Uterus (tissue), 4 donors: Measurements from ENCODE around the gene GNB5. TPM values are rescaled to one million over a fixed set of nuclear protein-coding genes. Genes with fewer than 3 reads are reported as not detected.

Source experiments
- DNase-seq, 2 donors: peaks; one replicate each; pipeline ENCODE4 v3.0.0-alpha.2; 2019 to 2020
- H3K27ac ChIP-seq, 2 donors: fragments of 200-600 bp; sonication (generic); 1 replicate in 1 of 2; 2 replicates in 1 of 2; pipeline ENCODE4 v1.5.1; 2016 to 2018
- H3K27me3 ChIP-seq, 2 donors: fragments of 200-600 bp; sonication (generic); one replicate each; pipeline ENCODE4 v1.5.1; 2018 to 2019; ENCODE audit warnings: control low read depth in 1 of 2
- H3K36me3 ChIP-seq, 2 donors: fragments of 200-600 bp; sonication (generic); one replicate each; pipeline ENCODE4 v1.5.1; 2019; ENCODE audit warnings: control low read depth in 1 of 2
- H3K4me1 ChIP-seq, 2 donors: fragments of 200-600 bp; sonication (generic); one replicate each; pipeline ENCODE4 v1.5.1; 2018 to 2019; ENCODE audit warnings: control low read depth in 1 of 2
- H3K4me3 ChIP-seq, 2 donors: fragments of 200-600 bp; sonication (generic); 1 replicate in 1 of 2; 2 replicates in 1 of 2; pipeline ENCODE4 v1.5.1; 2018 to 2019; ENCODE audit warnings: mild to moderate bottlenecking in 1 of 2
- H3K9me3 ChIP-seq, 2 donors: fragments of 200-600 bp; sonication (generic); one replicate each; pipeline ENCODE4 v1.5.1; 2019; ENCODE audit warnings: control low read depth in 1 of 2
- CTCF ChIP-seq, 4 experiments: fragments of 200-600 bp in 2 of 4; fragments of 450-650 bp in 2 of 4; sonication (generic) in 2 of 4; IDR thresholded peaks; one replicate each; pipeline ENCODE4 v1.5.1; 2016 to 2019; ENCODE audit warnings: antibody characterized with exemption in 4 of 4, mild to moderate bottlenecking in 2 of 4, moderate library complexity in 1 of 4
- POLR2A ChIP-seq, 2 donors: fragments of 450-650 bp; IDR thresholded peaks; one replicate each; pipeline ENCODE4 v1.6.1; 2016; ENCODE audit warnings: antibody characterized with exemption in 2 of 2, mild to moderate bottlenecking in 1 of 2, moderate library complexity in 1 of 2
- intact Hi-C: fragments of 100-400 bp; cut with DNase I; formaldehyde crosslinking; loops from one replicate; pipeline ENCODE4 v1.15.1; 2023; ENCODE audit warnings: low total_unique reads
- total RNA-seq, 4 donors: library from RNA; depleted of rRNA in 3 of 4; stranded (reverse); fragments of >200 nt in 3 of 4; gene quantifications; one replicate each; pipeline versions ENCODE4 v1.1.0 to v1.2.4, GENCODE V29; 2014 to 2023
- donor health status: DM: yes; HTN: yes; CAD: no.

GNB5 gene
- total RNA-seq, 4 donors from 2014 or later = 28.4 to 73.8 (median 48.8) TPM

GRCh38 chr15:52082197-52083036 is 108.8 kb downstream of the GNB5 start:
- Histone ChIP-seq H3K36me3 (no peaks in the 10 kb centered on the region), H3K27me3 (no peaks in the 10 kb centered on the region), H3K4me1 (no peaks in the 10 kb centered on the region), H3K27ac (no peak overlapping the region), H3K4me3 (no peak overlapping the region), H3K9me3 (no peaks in the 10 kb centered on the region)
- no peak for TF ChIP-seq CTCF (IDR thresholded peaks at IDR 0.05)
- no peak for TF ChIP-seq POLR2A (IDR thresholded peaks at IDR 0.05)
- intact Hi-C loops = no loop called here
- DNase-seq = no peak

GRCh38 chr15:52080706-52081392 is 110.3 kb downstream of the GNB5 start:
- no peak for DNase-seq
- Histone ChIP-seq H3K4me1 (no peaks in the 10 kb centered on the region), H3K4me3 (no peak overlapping the region), H3K9me3 (no peaks in the 10 kb centered on the region), H3K27ac (no peak overlapping the region), H3K27me3 (no peaks in the 10 kb centered on the region), H3K36me3 (no peaks in the 10 kb centered on the region)
- no peak for TF ChIP-seq POLR2A (IDR thresholded peaks at IDR 0.05)
- no peak for TF ChIP-seq CTCF (IDR thresholded peaks at IDR 0.05)
- intact Hi-C loops = no loop called here

GRCh38 chr15:52080031-52080430 is 111.2 kb downstream of the GNB5 start:
- H3K27me3 ChIP-seq = no peaks in the 10 kb centered on the region
- H3K36me3 ChIP-seq = no peaks in the 10 kb centered on the region
- H3K9me3 ChIP-seq = no peaks in the 10 kb centered on the region
- DNase-seq = no peak
- no peak for TF ChIP-seq CTCF (IDR thresholded peaks at IDR 0.05)
- no peak for TF ChIP-seq POLR2A (IDR thresholded peaks at IDR 0.05)
- intact Hi-C loops = no loop called here
- no peaks in the 10 kb centered on the region for H3K4me1 ChIP-seq
- H3K27ac ChIP-seq = no peak overlapping the region
- H3K4me3 ChIP-seq = no peak overlapping the region

- intact Hi-C loops = no loop called here
- TF ChIP-seq CTCF (IDR thresholded peaks at IDR 0.05) = peak; percentile 61 to 73 (median 63)
- TF ChIP-seq POLR2A (IDR thresholded peaks at IDR 0.05) = no peak
- Histone ChIP-seq H3K9me3 (no peaks in the 10 kb centered on the region), H3K4me1 (no peaks in the 10 kb centered on the region), H3K27ac (no peak overlapping the region), H3K4me3 (no peak overlapping the region), H3K27me3 (no peaks in the 10 kb centered on the region), H3K36me3 (no peaks in the 10 kb centered on the region)
- peak; percentile 62 to 78 for DNase-seq
Measured at GRCh38 chr15:52078876-52079700, 112.1 kb downstream of the GNB5 start.
